Mucosa of stomach (tissue), 1 donor: ENCODE data around the gene PLEKHM3.

Experiments
- H3K27me3 ChIP-seq: one replicate; pipeline ENCODE4 v1.7.0; 2013; ENCODE audit warnings: mild to moderate bottlenecking, low read length; ENCODE audit not compliant: control insufficient read depth, insufficient read depth
- H3K36me3 ChIP-seq: one replicate; pipeline ENCODE4 v1.7.0; 2013; ENCODE audit warnings: low read length; ENCODE audit not compliant: control insufficient read depth, insufficient read depth
- H3K4me1 ChIP-seq: one replicate; pipeline ENCODE4 v1.7.0; 2013; ENCODE audit warnings: mild to moderate bottlenecking, low read length; ENCODE audit not compliant: control insufficient read depth, insufficient read depth
- H3K4me3 ChIP-seq: one replicate; pipeline ENCODE4 v1.7.0; 2013; ENCODE audit warnings: low read length
- H3K9ac ChIP-seq: one replicate; pipeline ENCODE4 v1.7.0; 2013; ENCODE audit warnings: mild to moderate bottlenecking, low read length, moderate library complexity
- H3K9me3 ChIP-seq: one replicate; pipeline ENCODE4 v1.7.0; 2013; ENCODE audit warnings: mild to moderate bottlenecking, low read length, moderate library complexity; ENCODE audit not compliant: control insufficient read depth
- donor health status: Pancreatic carcinoma.

Gene PLEKHM3

GRCh38 chr2:207937253-207937652, 88.1 kb downstream of the PLEKHM3 start:
- Histone ChIP-seq H3K4me1 (peaks cover 22% of the 10 kb centered on the region), H3K36me3 (no peaks in the 10 kb centered on the region), H3K4me3 (no peak overlapping the region), H3K9ac (no peak overlapping the region), H3K27me3 (no peaks in the 10 kb centered on the region), H3K9me3 (no peaks in the 10 kb centered on the region)

GRCh38 chr2:207936380-207936779, 88.9 kb downstream of the PLEKHM3 start:
- H3K4me1 ChIP-seq, result peaks cover 22% of the 10 kb centered on the region
- no peak overlapping the region for H3K9ac ChIP-seq
- H3K9me3 ChIP-seq, result no peaks in the 10 kb centered on the region
- H3K4me3 ChIP-seq, result no peak overlapping the region
- H3K36me3 ChIP-seq, result no peaks in the 10 kb centered on the region
- no peaks in the 10 kb centered on the region for H3K27me3 ChIP-seq

GRCh38 chr2:207935991-207936370, 89.3 kb downstream of the PLEKHM3 start:
- peaks cover 25% of the 10 kb centered on the region for H3K4me1 ChIP-seq
- H3K4me3 ChIP-seq, result no peak overlapping the region
- no peaks in the 10 kb centered on the region for H3K36me3 ChIP-seq
- no peaks in the 10 kb centered on the region for H3K27me3 ChIP-seq
- no peaks in the 10 kb centered on the region for H3K9me3 ChIP-seq
- H3K9ac ChIP-seq, result no peak overlapping the region

- Histone ChIP-seq H3K36me3 (no peaks in the 10 kb centered on the region), H3K9ac (no peak overlapping the region), H3K9me3 (no peaks in the 10 kb centered on the region), H3K4me3 (no peak overlapping the region), H3K4me1 (peaks cover 27% of the 10 kb centered on the region), H3K27me3 (no peaks in the 10 kb centered on the region)
These were observed 90.0 kb downstream of the PLEKHM3 start for GRCh38 chr2:207935121-207935990.

GRCh38 chr2:207934720-207935119, 90.6 kb downstream of the PLEKHM3 start:
- Histone ChIP-seq H3K4me1 (peaks cover 21% of the 10 kb centered on the region), H3K9ac (no peak overlapping the region), H3K36me3 (no peaks in the 10 kb centered on the region), H3K27me3 (no peaks in the 10 kb centered on the region), H3K4me3 (no peak overlapping the region), H3K9me3 (no peaks in the 10 kb centered on the region)

- H3K4me1 ChIP-seq, result peaks cover 10% of the 10 kb centered on the region
- no peak overlapping the region for H3K4me3 ChIP-seq
- no peaks in the 10 kb centered on the region for H3K9me3 ChIP-seq
- no peaks in the 10 kb centered on the region for H3K36me3 ChIP-seq
- no peak overlapping the region for H3K9ac ChIP-seq
- H3K27me3 ChIP-seq, result no peaks in the 10 kb centered on the region
These were observed 91.8 kb downstream of the PLEKHM3 start for GRCh38 chr2:207933396-207934065.

GRCh38 chr2:207932106-207932505, 93.2 kb downstream of the PLEKHM3 start:
- Histone ChIP-seq H3K9ac (no peak overlapping the region), H3K4me1 (peaks cover 16% of the 10 kb centered on the region), H3K9me3 (no peaks in the 10 kb centered on the region), H3K4me3 (no peak overlapping the region), H3K27me3 (no peaks in the 10 kb centered on the region), H3K36me3 (no peaks in the 10 kb centered on the region)

GRCh38 chr2:207930747-207931146, 94.6 kb downstream of the PLEKHM3 start:
- H3K27me3 ChIP-seq, result no peaks in the 10 kb centered on the region
- H3K9me3 ChIP-seq, result no peaks in the 10 kb centered on the region
- H3K4me3 ChIP-seq, result peak overlapping the region; percentile 20
- no peaks in the 10 kb centered on the region for H3K36me3 ChIP-seq
- peaks cover 26% of the 10 kb centered on the region for H3K4me1 ChIP-seq
- H3K9ac ChIP-seq, result no peak overlapping the region

GRCh38 chr2:207929923-207930322, 95.4 kb downstream of the PLEKHM3 start:
- Histone ChIP-seq H3K4me1 (peaks cover 32% of the 10 kb centered on the region), H3K4me3 (no peak overlapping the region), H3K27me3 (no peaks in the 10 kb centered on the region), H3K36me3 (no peaks in the 10 kb centered on the region), H3K9ac (no peak overlapping the region), H3K9me3 (no peaks in the 10 kb centered on the region)

GRCh38 chr2:207928079-207928478, 97.2 kb downstream of the PLEKHM3 start:
- no peak overlapping the region for H3K4me3 ChIP-seq
- H3K9me3 ChIP-seq, result no peaks in the 10 kb centered on the region
- no peaks in the 10 kb centered on the region for H3K36me3 ChIP-seq
- H3K27me3 ChIP-seq, result no peaks in the 10 kb centered on the region
- peak overlapping the region; percentile 25 for H3K9ac ChIP-seq
- peaks cover 32% of the 10 kb centered on the region for H3K4me1 ChIP-seq

GRCh38 chr2:207926989-207927300, 98.4 kb downstream of the PLEKHM3 start:
- Histone ChIP-seq H3K27me3 (no peaks in the 10 kb centered on the region), H3K4me1 (peaks cover 32% of the 10 kb centered on the region), H3K9me3 (no peaks in the 10 kb centered on the region), H3K9ac (no peak overlapping the region), H3K4me3 (no peak overlapping the region), H3K36me3 (no peaks in the 10 kb centered on the region)

- Histone ChIP-seq H3K9me3 (no peaks in the 10 kb centered on the region), H3K4me1 (peaks cover 32% of the 10 kb centered on the region), H3K9ac (no peak overlapping the region), H3K36me3 (no peaks in the 10 kb centered on the region), H3K4me3 (no peak overlapping the region), H3K27me3 (no peaks in the 10 kb centered on the region)
These were observed 99.0 kb downstream of the PLEKHM3 start for GRCh38 chr2:207926133-207926988.
